Nephron progenitor cell (in vitro differentiated cells): ENCODE measurements around the gene SCAMP2.

Experiments used
- DNase-seq: peaks from one replicate; pipeline ENCODE4 v3.0.0; 2021
- H3K27ac Mint-ChIP-seq: 2 replicates; pipeline ENCODE4 v1.8.0; 2021; ENCODE audit warnings: mild to moderate bottlenecking, moderate library complexity, mixed read lengths
- H3K27me3 Mint-ChIP-seq: 2 replicates; pipeline ENCODE4 v1.8.0; 2021; ENCODE audit warnings: mild to moderate bottlenecking, low read depth, mixed read lengths; ENCODE audit not compliant: poor library complexity
- H3K36me3 Mint-ChIP-seq: 2 replicates; pipeline ENCODE4 v1.8.0; 2021; ENCODE audit warnings: low read depth, mixed read lengths
- H3K4me1 Mint-ChIP-seq: 2 replicates; pipeline ENCODE4 v1.8.0; 2021; ENCODE audit warnings: mixed read lengths
- H3K4me3 Mint-ChIP-seq: 2 replicates; pipeline ENCODE4 v1.8.0; 2021; ENCODE audit warnings: mild to moderate bottlenecking, moderate library complexity, mixed read lengths
- H3K9me3 Mint-ChIP-seq: 2 replicates; pipeline ENCODE4 v1.8.0; 2021; ENCODE audit warnings: mild to moderate bottlenecking, moderate library complexity, mixed read lengths
- TF ChIP-seq, protein P1 (sequence below): fragments of 200-600 bp; sonication (generic); IDR thresholded peaks from 2 replicates; pipeline ENCODE4 v1.5.0; 2021; ENCODE audit warnings: antibody characterized with exemption

The SCAMP2 gene

DNA sequence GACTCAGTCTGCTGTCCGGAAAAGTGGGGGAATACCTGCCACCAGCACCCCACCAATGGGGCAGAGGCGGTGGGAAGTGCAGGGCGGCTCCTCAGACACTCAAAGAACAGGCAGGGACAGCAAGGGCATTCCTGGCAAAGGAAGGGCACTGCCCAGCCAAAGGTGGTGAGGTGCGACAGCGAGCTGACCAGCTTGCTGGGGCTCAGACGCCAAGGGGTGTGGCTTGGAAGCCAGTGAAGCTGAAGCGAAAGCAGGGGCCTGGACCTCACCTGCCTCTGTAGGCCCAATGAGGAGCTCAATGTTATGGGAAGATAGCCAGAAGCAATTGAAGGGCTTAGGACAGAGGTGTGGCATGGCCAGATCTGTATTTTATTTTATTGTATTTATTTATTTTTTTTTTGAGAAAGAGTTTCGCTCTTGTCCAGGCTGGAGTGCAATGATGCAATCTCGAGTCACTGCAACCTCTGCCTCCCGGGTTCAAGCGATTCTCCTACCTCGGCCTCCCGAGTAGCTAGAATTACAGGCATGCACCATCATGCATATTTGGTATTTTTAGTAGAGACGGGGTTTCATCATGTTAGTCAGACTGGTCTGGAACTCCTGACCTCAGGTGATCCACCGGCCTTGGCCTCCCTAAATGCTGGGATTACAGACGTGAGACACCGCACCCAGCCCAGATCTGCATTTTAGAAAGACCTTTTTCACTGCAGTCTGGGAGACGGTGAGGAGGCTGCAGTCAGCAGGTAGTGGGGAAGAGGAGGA is 64.9 kb downstream of the SCAMP2 start:
- Mint-ChIP-seq H3K36me3 (peaks cover 12% of the 10 kb centered on the region), H3K9me3 (no peaks in the 10 kb centered on the region), H3K27ac (no peak overlapping the region), H3K4me3 (no peak overlapping the region), H3K27me3 (peaks cover 6% of the 10 kb centered on the region), H3K4me1 (peaks cover 11% of the 10 kb centered on the region)
- no peak for DNase-seq
- TF ChIP-seq, protein P1, sequence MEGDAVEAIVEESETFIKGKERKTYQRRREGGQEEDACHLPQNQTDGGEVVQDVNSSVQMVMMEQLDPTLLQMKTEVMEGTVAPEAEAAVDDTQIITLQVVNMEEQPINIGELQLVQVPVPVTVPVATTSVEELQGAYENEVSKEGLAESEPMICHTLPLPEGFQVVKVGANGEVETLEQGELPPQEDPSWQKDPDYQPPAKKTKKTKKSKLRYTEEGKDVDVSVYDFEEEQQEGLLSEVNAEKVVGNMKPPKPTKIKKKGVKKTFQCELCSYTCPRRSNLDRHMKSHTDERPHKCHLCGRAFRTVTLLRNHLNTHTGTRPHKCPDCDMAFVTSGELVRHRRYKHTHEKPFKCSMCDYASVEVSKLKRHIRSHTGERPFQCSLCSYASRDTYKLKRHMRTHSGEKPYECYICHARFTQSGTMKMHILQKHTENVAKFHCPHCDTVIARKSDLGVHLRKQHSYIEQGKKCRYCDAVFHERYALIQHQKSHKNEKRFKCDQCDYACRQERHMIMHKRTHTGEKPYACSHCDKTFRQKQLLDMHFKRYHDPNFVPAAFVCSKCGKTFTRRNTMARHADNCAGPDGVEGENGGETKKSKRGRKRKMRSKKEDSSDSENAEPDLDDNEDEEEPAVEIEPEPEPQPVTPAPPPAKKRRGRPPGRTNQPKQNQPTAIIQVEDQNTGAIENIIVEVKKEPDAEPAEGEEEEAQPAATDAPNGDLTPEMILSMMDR, result no peak

DNA sequence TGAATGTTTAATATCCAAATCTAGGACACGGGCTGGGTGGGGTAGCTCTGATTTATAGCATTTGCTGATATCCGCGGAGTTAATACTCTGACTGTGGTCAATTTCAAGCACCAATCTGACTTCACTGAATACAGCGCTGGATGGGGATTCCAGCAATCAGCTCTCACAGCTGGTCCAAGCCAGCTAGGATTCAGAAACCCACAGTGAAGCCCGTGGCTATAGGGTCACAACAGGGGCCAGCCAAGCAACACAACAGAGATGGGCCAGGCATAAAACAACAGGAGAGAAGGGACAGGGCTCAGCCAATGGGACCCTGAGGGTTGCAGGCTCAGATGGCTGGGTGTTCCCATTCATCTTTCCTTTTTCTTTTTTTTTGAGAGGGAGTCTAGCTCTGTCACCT is 65.9 kb downstream of the SCAMP2 start:
- TF ChIP-seq, protein P1, result no peak
- DNase-seq, result no peak
- Mint-ChIP-seq H3K4me3 (no peak overlapping the region), H3K9me3 (no peaks in the 10 kb centered on the region), H3K27me3 (peaks cover 6% of the 10 kb centered on the region), H3K4me1 (peaks cover 11% of the 10 kb centered on the region), H3K36me3 (peaks cover 12% of the 10 kb centered on the region), H3K27ac (no peak overlapping the region)

DNA sequence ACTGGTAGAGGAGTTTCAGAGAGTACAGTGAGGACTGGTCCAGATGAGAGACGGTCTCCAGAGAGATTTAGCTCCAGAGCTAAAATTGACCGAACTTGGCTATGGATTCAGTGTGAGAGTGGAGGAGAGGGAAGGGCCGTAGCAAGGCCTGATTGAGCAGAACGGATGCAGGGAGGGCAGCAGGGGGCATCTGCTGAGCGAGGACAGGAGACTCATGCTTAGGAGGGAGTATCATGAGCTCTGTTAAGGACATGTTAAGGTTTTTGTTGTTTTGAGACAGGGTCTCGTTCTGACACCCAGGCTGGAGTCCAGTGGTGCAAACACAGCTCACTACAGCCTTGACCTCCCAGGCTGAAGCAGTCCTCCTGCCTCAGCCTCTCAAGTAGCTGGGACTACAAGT is 68.2 kb downstream of the SCAMP2 start:
- TF ChIP-seq, protein P1, result no peak
- peak overlapping the region; percentile 1 for H3K27ac Mint-ChIP-seq
- peaks cover 17% of the 10 kb centered on the region for H3K36me3 Mint-ChIP-seq
- peaks cover 6% of the 10 kb centered on the region for H3K27me3 Mint-ChIP-seq
- H3K4me1 Mint-ChIP-seq, result peaks cover 11% of the 10 kb centered on the region
- H3K9me3 Mint-ChIP-seq, result no peaks in the 10 kb centered on the region
- H3K4me3 Mint-ChIP-seq, result no peak overlapping the region
- DNase-seq, result no peak

DNA sequence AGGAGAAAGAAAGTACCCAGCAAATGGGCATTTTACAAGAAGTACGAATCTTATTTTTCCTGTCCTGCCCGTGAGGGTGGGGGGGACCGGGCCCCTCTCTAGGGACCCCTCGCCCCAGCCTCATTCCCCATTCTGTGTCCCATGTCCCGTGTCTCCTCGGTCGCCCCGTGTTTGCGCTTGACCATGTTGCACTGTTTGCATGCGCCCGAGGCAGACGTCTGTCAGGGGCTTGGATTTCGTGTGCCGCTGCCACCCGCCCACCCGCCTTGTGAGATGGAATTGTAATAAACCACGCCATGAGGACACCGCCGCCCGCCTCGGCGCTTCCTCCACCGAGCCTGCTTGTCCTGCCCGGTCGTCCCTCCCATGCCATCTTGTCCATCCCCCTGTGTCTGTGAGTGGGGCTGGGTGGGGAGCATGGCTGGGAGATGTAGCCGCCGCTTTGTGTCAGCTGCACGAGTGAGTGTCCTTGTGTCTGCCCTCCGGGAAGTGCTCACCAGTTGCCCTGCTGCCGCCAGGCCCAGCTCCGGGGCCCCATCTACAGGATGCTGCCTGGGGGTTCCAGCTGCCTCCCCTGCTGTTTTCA is 70.2 kb downstream of the SCAMP2 start:
- TF ChIP-seq, protein P1, result no peak
- DNase-seq, result no peak
- Mint-ChIP-seq H3K27ac (no peak overlapping the region), H3K9me3 (no peaks in the 10 kb centered on the region), H3K27me3 (peaks cover 3% of the 10 kb centered on the region), H3K4me3 (no peak overlapping the region), H3K36me3 (peaks cover 17% of the 10 kb centered on the region), H3K4me1 (no peaks in the 10 kb centered on the region)

DNA sequence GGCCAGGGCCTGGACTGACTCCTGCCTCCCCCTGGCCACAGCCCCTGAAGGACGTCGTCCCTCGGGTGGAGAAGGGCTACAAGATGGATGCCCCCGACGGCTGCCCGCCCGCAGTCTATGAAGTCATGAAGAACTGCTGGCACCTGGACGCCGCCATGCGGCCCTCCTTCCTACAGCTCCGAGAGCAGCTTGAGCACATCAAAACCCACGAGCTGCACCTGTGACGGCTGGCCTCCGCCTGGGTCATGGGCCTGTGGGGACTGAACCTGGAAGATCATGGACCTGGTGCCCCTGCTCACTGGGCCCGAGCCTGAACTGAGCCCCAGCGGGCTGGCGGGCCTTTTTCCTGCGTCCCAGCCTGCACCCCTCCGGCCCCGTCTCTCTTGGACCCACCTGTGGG is 70.9 kb downstream of the SCAMP2 start:
- Mint-ChIP-seq H3K27ac (no peak overlapping the region), H3K4me3 (no peak overlapping the region), H3K36me3 (peaks cover 17% of the 10 kb centered on the region), H3K4me1 (no peaks in the 10 kb centered on the region), H3K27me3 (peaks cover 3% of the 10 kb centered on the region), H3K9me3 (no peaks in the 10 kb centered on the region)
- TF ChIP-seq, protein P1, result no peak
- DNase-seq, result no peak
